Liver (tissue), 9 donors: ENCODE measurements around the gene PYGL. TPM values are rescaled to one million over a fixed set of nuclear protein-coding genes. Genes with fewer than 3 reads are reported as not detected.

Experiments
- DNase-seq: peaks from one replicate; pipeline ENCODE4 v3.0.0-alpha.2; 2017; ENCODE audit warnings: low spot score
- H3K27ac ChIP-seq, 2 donors: one replicate each; pipeline ENCODE4 v1.7.0; 2013; ENCODE audit warnings: inconsistent platforms in 2 of 2, low read length in 2 of 2, control low read depth in 1 of 2, low read depth in 1 of 2, mild to moderate bottlenecking in 1 of 2
- H3K27me3 ChIP-seq, 4 donors: one replicate each; pipeline versions ENCODE4 v1.6.1 to v1.7.0; 2013; ENCODE audit warnings: low read length in 3 of 4, inconsistent platforms in 1 of 4, mild to moderate bottlenecking in 1 of 4, moderate library complexity in 1 of 4; ENCODE audit not compliant: control insufficient read depth in 4 of 4, insufficient read depth in 4 of 4
- H3K36me3 ChIP-seq, 4 donors: one replicate each; pipeline versions ENCODE4 v1.6.1 to v1.7.0; 2013; ENCODE audit warnings: low read length in 3 of 4, mild to moderate bottlenecking in 3 of 4, low read depth in 1 of 4, moderate library complexity in 1 of 4; ENCODE audit not compliant: control insufficient read depth in 4 of 4, insufficient read depth in 3 of 4
- H3K4me1 ChIP-seq, 4 donors: one replicate each; pipeline versions ENCODE4 v1.6.1 to v1.7.0; 2013; ENCODE audit warnings: low read length in 3 of 4, mild to moderate bottlenecking in 3 of 4, moderate library complexity in 1 of 4; ENCODE audit not compliant: control insufficient read depth in 4 of 4, insufficient read depth in 4 of 4
- H3K4me3 ChIP-seq, 3 donors: one replicate each; pipeline versions ENCODE4 v1.6.1 to v1.7.0; 2013; ENCODE audit warnings: low read length in 3 of 3, control low read depth in 1 of 3, low read depth in 1 of 3, mild to moderate bottlenecking in 1 of 3
- H3K9ac ChIP-seq, 2 donors: one replicate each; pipeline ENCODE4 v1.7.0; 2013; ENCODE audit warnings: low read length in 2 of 2, mild to moderate bottlenecking in 2 of 2, moderate library complexity in 2 of 2, control low read depth in 1 of 2, low read depth in 1 of 2
- H3K9me3 ChIP-seq, 4 donors: one replicate each; pipeline versions ENCODE4 v1.6.1 to v1.7.0; 2013; ENCODE audit warnings: low read length in 3 of 4; ENCODE audit not compliant: control insufficient read depth in 4 of 4
- CTCF ChIP-seq: fragments of 150-350 bp; IDR thresholded peaks from 2 replicates; pipeline ENCODE4 v1.5.1; 2017; ENCODE audit warnings: improper control_type of control experiment, low read depth, low read length; ENCODE audit not compliant: missing input control
- EGR1 ChIP-seq, 2 donors: IDR thresholded peaks; 2 replicates each; pipeline ENCODE4 v1.6.1; 2016 to 2018; ENCODE audit warnings: antibody characterized with exemption in 2 of 2, low read depth in 2 of 2
- FOXA1 ChIP-seq: IDR thresholded peaks from 2 replicates; pipeline ENCODE4 v1.6.1; 2016; ENCODE audit warnings: antibody characterized with exemption
- FOXA2 ChIP-seq: IDR thresholded peaks from 2 replicates; pipeline ENCODE4 v1.6.1; 2016; ENCODE audit warnings: antibody characterized with exemption
- GABPA ChIP-seq, 2 donors: IDR thresholded peaks in 1 of 2; conservative IDR thresholded peaks in 1 of 2; 2 replicates each; pipeline ENCODE4 v1.6.1; 2016; ENCODE audit warnings: antibody characterized with exemption in 2 of 2, mild to moderate bottlenecking in 1 of 2, moderate library complexity in 1 of 2
- HNF4A ChIP-seq, 2 donors: conservative IDR thresholded peaks; 2 replicates each; pipeline ENCODE4 v1.6.1; 2016; ENCODE audit warnings: antibody characterized with exemption in 2 of 2, mild to moderate bottlenecking in 2 of 2
- HNF4G ChIP-seq: IDR thresholded peaks from 2 replicates; pipeline ENCODE4 v1.6.1; 2016; ENCODE audit warnings: antibody characterized with exemption
- JUND ChIP-seq, 2 donors: IDR thresholded peaks; 2 replicates each; pipeline ENCODE4 v1.6.1; 2016; ENCODE audit warnings: antibody characterized with exemption in 2 of 2
- NR2F2 ChIP-seq: IDR thresholded peaks from 2 replicates; pipeline ENCODE4 v1.6.1; 2016; ENCODE audit warnings: antibody characterized with exemption
- RAD21 ChIP-seq, 2 donors: IDR thresholded peaks; 2 replicates each; pipeline ENCODE4 v1.6.1; 2016; ENCODE audit warnings: antibody characterized with exemption in 2 of 2, mild to moderate bottlenecking in 2 of 2
- RXRA ChIP-seq, 2 donors: IDR thresholded peaks; 2 replicates each; pipeline ENCODE4 v1.6.1; 2017 to 2018; ENCODE audit warnings: antibody characterized with exemption in 2 of 2, mild to moderate bottlenecking in 1 of 2
- SP1 ChIP-seq: IDR thresholded peaks from 2 replicates; pipeline ENCODE4 v1.6.1; 2018; ENCODE audit warnings: antibody characterized with exemption, mild to moderate bottlenecking
- TAF1 ChIP-seq: conservative IDR thresholded peaks from 2 replicates; pipeline ENCODE4 v1.6.1; 2016; ENCODE audit warnings: antibody characterized with exemption, mild to moderate bottlenecking
- YY1 ChIP-seq: IDR thresholded peaks from 2 replicates; pipeline ENCODE4 v1.6.1; 2016; ENCODE audit warnings: antibody characterized with exemption, mild to moderate bottlenecking
- ZBTB33 ChIP-seq: IDR thresholded peaks from 2 replicates; pipeline ENCODE4 v1.6.1; 2016; ENCODE audit warnings: antibody characterized with exemption
- WGBS: extraction: QIAGEN DNeasy Blood & Tissue Kit; methylation state at CpG from one replicate; pipeline ENCODE4 v1.1.7; 2013; 5-methylcytosine and 5-hydroxymethylcytosine counted together
- polyA plus RNA-seq, 2 donors: library from polyadenylated mRNA; stranded (reverse) in 1 of 2; unstranded in 1 of 2; fragments of 200-250 nt in 1 of 2; fragments of >200 nt in 1 of 2; fragmentation: Nextera tagmentation in 1 of 2; extraction: Ambion mirVana in 1 of 2; gene quantifications; one replicate each; pipeline versions ENCODE4 v1.2.1 to v1.2.3, GENCODE V29; 2013 to 2015
- total RNA-seq, 2 donors: library from RNA; depleted of rRNA; stranded (reverse); fragments of >200 nt; gene quantifications; one replicate each; pipeline ENCODE4 v1.2.3, GENCODE V29; 2014
- TF ChIP-seq, protein P1 (sequence below): IDR thresholded peaks from 2 replicates; pipeline ENCODE4 v1.6.1; 2016; ENCODE audit warnings: antibody characterized with exemption, mild to moderate bottlenecking
- TF ChIP-seq, protein P2 (sequence below): IDR thresholded peaks from 2 replicates; pipeline ENCODE4 v1.6.1; 2016; ENCODE audit warnings: antibody characterized with exemption
- TF ChIP-seq, protein P3 (sequence below): IDR thresholded peaks from 2 replicates; pipeline ENCODE4 v1.6.1; 2016; ENCODE audit warnings: antibody characterized with exemption
- donor health status: healthy.
- donor health status: healthy.
- donor health status: healthy.
- donor health status: healthy.
- donor health status: healthy.

The PYGL gene
- total and polyA plus RNA-seq, 4 donors: 53.0 to 109 (median 86.3) TPM

GRCh38 chr14:50860478-50861086, 83.7 kb downstream of the PYGL start:
- Histone ChIP-seq H3K9me3 (no peaks in the 10 kb centered on the region), H3K4me3 (peak overlapping the region; percentile 59 to 63 (median 62)), H3K27me3 (no peaks in the 10 kb centered on the region), H3K4me1 (peaks cover 0 to 9% (median 5%) of the 10 kb centered on the region in 4 donors), H3K36me3 (no peaks in the 10 kb centered on the region), H3K9ac (peak overlapping the region in 1 of 2 donors; percentile 74), H3K27ac (peak overlapping the region; percentile 6 to 14)
- no peak for TF ChIP-seq RXRA (IDR thresholded peaks at IDR 0.05)
- peak; percentile 66 for TF ChIP-seq CTCF
- no peak for TF ChIP-seq YY1
- TF ChIP-seq, protein P1, sequence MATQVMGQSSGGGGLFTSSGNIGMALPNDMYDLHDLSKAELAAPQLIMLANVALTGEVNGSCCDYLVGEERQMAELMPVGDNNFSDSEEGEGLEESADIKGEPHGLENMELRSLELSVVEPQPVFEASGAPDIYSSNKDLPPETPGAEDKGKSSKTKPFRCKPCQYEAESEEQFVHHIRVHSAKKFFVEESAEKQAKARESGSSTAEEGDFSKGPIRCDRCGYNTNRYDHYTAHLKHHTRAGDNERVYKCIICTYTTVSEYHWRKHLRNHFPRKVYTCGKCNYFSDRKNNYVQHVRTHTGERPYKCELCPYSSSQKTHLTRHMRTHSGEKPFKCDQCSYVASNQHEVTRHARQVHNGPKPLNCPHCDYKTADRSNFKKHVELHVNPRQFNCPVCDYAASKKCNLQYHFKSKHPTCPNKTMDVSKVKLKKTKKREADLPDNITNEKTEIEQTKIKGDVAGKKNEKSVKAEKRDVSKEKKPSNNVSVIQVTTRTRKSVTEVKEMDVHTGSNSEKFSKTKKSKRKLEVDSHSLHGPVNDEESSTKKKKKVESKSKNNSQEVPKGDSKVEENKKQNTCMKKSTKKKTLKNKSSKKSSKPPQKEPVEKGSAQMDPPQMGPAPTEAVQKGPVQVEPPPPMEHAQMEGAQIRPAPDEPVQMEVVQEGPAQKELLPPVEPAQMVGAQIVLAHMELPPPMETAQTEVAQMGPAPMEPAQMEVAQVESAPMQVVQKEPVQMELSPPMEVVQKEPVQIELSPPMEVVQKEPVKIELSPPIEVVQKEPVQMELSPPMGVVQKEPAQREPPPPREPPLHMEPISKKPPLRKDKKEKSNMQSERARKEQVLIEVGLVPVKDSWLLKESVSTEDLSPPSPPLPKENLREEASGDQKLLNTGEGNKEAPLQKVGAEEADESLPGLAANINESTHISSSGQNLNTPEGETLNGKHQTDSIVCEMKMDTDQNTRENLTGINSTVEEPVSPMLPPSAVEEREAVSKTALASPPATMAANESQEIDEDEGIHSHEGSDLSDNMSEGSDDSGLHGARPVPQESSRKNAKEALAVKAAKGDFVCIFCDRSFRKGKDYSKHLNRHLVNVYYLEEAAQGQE: no peak
- TF ChIP-seq RAD21 (IDR thresholded peaks at IDR 0.05): peak; percentile 78 to 81
- no peak for TF ChIP-seq FOXA2
- TF ChIP-seq TAF1: no peak
- no peak for TF ChIP-seq FOXA1
- TF ChIP-seq SP1: no peak
- 8% methylated on average over 6 of the region's 6 CpGs for WGBS
- peak; percentile 84 for DNase-seq

DNA sequence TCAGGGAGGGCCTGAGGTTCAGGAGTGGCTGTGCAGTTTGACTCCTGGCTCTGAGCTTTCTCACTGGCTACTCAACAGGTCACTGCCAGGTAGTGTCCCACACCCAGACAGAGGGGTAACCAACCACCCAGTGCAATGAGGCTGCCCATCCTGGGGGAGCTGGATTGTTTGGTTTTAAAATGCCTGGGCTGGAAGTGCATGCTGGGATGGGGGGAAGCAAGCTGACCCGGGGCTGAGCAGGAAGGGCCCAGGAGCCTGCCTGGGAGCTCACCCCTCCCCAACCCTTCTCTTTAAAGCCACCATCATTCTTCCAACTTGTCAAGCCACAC, 85.0 kb downstream of the PYGL start:
- Histone ChIP-seq H3K36me3 (no peaks in the 10 kb centered on the region), H3K27ac (no peak overlapping the region), H3K4me1 (peaks cover 0 to 9% (median 5%) of the 10 kb centered on the region in 4 donors), H3K27me3 (no peaks in the 10 kb centered on the region), H3K9ac (no peak overlapping the region), H3K4me3 (no peak overlapping the region), H3K9me3 (no peaks in the 10 kb centered on the region)
- TF ChIP-seq, protein P1: no peak
- TF ChIP-seq TAF1 (no peak), EGR1 (IDR thresholded peaks at IDR 0.05; ENCODE audit: low read depth in 2 of 2) (no peak), ZBTB33 (no peak), HNF4A (conservative IDR thresholded peaks at IDR 0.05) (no peak), YY1 (no peak), RXRA (IDR thresholded peaks at IDR 0.05) (no peak), JUND (IDR thresholded peaks at IDR 0.05) (no peak), GABPA (IDR thresholded peaks at IDR 0.05 in 1 of 2, conservative IDR thresholded peaks at IDR 0.05 in 1 of 2) (no peak), HNF4G (no peak), FOXA2 (no peak), RAD21 (IDR thresholded peaks at IDR 0.05) (no peak), CTCF (no peak), NR2F2 (no peak), SP1 (no peak), FOXA1 (no peak)
- TF ChIP-seq, protein P2, sequence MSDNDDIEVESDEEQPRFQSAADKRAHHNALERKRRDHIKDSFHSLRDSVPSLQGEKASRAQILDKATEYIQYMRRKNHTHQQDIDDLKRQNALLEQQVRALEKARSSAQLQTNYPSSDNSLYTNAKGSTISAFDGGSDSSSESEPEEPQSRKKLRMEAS: no peak
- TF ChIP-seq, protein P3, sequence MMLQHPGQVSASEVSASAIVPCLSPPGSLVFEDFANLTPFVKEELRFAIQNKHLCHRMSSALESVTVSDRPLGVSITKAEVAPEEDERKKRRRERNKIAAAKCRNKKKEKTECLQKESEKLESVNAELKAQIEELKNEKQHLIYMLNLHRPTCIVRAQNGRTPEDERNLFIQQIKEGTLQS: no peak
- DNase-seq: no peak
- WGBS: 35% methylated on average over 1 of the region's 1 CpG
